GM19240 (cell line): Measurements from ENCODE around the gene PLXNA2.

Experiments used
- DNase-seq: peaks from one replicate; pipeline ENCODE4 v3.0.0; 2011; ENCODE audit warnings: low spot score; ENCODE audit not compliant: insufficient read length

Gene PLXNA2

DNA sequence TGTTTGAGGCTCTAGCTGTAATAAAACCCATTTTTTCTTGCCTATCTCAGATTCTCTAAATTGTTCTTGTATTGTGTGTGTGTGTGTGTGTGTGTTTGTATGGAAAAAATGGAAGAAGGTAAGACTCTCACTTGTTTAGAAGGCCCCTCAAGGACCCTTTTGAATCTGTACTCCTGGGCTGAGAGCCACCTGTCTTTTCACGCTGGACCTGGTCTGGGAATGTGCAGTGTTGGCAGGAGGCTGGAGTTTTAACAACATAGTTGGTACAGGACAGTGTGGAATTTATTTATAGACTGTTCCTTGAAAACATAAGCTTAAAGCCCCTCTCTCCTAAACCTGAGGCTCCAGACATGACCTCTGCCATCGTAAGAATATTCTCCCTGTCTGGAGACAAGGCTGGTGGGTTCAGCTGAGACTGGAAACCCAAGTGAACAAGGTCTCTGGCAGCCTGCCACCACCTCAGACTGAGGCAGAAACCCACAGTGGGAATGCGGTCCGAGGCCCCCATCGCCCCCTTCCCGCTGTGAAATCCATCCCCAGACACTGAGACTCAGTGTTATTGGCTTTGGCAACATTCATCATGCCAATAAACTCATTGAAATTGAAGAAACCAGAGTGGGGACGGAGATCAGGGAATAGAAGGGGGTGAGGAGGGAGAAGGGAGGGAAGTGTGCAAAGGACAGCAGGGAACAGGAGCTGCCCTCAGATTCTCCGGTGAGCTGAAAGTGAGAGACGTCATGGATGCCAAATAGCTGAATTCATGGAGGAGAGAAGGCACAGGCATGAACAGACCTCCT lies 24.6 kb upstream of the PLXNA2 start:
- DNase-seq: no peak

DNA sequence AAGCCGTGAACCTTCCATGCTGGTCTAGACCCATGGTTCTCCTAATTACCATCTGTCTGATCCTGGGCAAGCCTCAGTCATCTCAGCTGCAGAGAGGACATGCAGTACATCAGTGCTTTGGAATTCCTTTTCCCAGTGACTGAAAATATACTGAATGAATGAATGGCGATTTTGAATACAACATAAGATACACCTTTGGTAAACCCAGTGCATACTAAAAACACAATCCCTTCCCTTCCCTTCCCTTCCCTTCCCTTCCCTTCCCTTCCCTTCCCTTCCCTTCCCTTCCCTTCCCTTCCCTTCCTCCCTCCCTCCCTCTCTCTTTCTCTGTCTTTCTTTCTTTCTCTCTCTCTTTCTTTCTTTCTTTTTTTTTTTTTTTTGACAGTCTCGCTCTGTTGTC lies 21.3 kb upstream of the PLXNA2 start:
- no peak for DNase-seq

DNA sequence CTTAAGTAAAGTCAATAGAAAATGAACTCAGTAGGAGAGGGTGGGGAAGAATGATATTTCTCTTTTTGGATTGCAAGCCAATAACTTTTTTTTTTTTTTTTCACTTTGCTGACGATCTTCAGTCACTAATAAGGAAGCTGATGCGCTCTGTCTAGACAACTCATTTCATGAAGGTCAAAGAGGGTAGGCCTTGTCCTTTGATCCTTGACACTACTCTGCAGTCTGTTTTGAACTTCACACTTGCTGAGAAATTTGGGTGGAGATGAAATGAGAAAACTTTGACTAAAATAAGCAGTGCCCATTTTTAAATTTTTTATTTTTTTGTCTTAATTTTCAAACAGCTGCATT lies 20.9 kb upstream of the PLXNA2 start:
- no peak for DNase-seq

DNA sequence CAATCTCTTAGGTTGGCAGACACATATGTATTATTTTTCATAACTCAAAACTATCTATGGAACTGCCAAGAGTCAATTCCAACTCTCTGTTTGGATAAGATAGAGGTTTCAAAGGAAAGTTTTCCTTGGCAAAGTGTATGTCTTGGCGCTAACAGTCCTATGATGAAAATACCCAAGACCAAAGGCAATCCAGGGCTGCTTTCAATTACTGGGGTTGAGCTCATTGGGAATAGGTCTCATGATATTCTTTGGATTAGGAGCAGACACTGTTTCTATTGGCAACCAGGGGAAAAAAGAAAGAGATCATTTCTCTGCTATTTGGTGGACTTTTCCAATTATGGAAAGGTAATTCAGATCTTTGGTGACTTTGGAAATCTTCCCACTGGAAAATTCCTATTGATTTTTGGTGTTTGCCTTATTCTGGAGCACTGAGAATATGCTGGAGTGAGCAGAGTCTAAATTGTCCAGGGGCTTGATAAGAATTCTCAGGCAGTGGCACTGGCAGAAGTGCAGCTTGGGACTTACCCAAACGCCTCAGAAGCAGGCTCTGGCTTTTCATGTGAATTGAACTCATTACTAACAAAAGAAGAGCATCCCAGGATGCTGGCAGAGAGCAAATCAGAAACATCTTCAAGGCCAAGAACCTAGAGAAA lies 20.4 kb upstream of the PLXNA2 start:
- DNase-seq: no peak

DNA sequence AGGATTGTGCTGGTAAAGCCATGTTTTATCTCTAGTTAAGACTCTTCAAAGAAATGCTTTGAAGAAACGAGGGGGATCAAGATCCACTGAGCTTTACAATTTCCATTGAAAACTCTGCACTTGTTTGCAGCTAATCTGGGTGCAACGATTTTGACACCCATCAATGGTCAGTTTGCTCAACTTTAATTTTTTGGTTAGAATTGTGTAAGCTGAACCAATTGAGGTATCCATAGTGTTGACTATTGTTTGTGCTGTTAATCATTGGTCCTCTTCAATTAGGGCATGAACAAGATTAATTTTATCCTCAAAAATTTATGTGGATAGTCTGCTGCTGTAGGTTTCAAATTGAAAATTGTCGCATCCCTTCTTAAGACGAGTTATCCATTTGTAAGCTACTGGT lies 17.7 kb upstream of the PLXNA2 start:
- DNase-seq: no peak

DNA sequence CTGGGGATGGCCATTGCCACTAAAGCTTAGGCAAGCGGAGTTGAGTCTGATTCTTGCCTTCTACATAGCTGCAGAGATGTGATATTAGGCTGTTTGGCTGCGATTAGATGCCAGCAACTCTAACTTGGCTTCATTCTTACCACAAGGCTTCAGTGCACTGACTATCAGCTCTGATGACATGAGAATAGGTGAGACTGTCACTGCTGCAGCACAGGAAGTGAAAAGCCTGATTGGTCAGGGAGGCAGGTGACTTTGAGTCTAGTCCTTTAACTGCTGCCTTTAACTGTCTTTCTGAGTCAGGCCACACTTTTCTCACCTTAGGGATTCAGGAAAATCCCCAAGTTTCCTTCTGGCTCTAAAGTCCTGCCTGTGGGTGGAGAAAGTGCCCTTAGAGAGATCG lies 14.1 kb upstream of the PLXNA2 start:
- no peak for DNase-seq

DNA sequence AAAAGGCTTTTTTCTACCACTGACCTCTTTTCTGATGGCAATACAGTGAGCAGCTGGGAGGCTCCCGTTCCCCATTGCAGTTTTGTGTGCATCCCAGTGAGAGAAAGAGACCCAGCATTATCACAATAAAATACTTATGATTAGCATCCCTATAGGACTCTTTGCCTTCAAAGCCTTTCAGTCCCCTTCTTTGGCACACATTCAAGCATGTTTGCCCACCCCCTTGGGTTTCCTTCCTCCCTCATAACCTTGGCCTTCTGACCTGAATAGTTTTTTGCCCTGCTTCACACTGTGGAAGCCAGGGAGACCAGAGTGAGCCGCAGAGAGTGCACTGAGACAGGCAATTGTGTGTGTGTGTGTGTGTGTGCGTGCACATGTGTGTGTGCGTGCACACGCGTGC lies 13.2 kb upstream of the PLXNA2 start:
- DNase-seq: no peak

DNA sequence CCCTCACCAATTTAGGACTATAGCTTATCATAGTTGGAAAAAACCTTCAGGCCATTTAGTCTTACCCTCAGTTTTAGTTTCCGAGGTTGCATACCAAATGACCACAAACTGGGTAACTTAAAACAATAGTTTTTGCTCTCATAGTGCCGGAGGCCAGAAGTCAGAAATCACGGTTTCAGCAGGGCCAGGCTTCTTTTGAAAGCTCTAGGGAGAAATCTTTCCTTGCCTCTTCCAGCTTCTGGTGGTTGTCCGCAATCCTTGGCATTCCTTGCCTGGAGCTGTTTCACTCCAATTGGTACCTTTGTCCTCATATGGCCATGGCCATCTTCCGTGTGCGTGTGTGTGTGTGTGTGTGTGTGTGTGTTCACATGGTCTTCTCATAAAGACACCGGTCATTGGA lies 12.4 kb upstream of the PLXNA2 start:
- DNase-seq: no peak

DNA sequence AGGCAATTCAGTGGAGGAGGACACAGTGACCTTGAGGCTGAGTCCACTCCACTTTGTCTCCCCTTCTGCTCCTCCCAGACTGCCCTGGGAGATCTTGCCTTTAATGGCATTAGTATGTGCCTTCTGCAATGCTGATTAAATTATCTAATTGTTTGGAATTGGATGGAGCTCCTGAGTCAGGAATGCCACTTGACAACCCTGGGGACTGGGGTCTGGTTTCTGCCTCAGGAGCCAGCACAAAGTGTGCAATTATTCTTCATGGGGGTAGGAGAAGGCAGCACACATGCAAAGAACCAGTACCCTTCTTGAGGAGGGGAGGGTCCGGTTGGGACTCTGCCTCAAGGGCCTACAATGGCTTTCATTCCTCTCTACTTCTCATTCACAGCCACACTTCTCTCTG lies 11.9 kb upstream of the PLXNA2 start:
- no peak for DNase-seq

DNA sequence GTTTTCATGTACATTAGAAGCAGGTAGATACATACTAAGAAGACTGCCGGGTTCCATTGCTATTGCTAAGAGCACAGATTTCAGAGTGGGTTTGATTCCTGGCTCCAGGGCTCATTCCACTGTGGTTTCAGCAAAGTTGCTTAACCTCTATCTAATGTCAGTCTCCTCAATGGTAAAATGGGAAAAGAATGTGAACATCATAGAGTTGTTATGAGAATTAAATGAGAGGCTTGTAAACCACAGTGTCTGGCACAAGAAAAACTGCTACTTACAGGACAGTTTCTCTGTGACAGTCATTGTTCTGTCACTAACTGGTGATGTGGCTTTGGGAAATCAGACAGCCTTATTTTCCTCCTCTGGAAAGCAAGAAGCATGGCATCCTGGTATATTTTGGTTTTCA lies 10.7 kb upstream of the PLXNA2 start:
- no peak for DNase-seq

DNA sequence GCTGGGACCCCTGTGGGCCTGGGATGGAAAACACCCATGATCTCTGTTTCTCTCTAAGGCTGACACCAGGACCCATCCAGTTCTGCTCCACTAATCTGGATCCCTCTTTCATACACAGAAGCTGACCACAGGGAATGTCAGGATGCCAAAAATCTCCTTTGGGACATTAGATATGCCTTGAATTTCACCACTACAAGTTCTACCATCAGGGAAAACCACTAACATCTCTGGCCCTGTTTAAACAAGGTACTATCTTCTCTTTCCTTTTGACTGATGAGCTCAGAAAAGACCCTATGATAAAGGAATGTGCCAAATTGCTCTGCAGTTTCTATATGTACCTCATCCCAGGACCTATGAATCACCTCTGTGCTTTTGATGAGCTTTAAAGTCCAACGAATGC lies 10.2 kb upstream of the PLXNA2 start:
- no peak for DNase-seq

DNA sequence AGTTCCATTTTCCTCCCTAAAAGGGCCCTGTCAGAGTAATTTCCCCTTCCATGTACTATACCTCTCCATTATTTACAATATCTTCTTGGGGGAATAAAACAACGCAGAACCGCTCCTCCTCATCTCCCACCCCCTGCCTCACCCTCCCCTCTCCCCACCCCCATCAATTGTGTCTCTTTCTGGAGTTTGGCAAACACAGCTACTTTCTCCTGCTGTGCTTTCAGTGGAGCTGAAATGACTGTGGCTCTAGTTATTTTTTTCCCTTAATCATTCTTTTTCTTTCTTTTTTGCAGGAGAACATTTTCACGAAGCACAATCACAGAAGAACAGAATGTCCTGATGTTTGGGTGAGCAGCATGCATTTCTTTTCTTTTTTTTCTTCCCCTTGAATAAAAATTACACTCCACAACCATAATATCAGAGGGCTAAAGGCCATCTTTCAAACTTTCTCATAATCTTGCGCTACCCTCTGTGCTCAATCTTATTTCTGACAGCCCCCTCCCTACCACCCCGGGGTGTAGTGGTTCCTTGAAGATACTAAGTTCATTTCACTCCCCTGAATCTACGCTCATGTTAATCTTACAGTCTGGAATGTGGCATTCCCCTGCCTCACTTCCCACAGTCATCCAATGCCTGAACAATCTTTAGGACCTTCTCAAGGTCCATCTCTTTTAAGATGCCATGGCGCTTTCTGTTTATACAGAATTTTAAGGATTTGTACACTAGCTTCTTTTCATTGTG lies 8.8 kb upstream of the PLXNA2 start:
- no peak for DNase-seq

DNA sequence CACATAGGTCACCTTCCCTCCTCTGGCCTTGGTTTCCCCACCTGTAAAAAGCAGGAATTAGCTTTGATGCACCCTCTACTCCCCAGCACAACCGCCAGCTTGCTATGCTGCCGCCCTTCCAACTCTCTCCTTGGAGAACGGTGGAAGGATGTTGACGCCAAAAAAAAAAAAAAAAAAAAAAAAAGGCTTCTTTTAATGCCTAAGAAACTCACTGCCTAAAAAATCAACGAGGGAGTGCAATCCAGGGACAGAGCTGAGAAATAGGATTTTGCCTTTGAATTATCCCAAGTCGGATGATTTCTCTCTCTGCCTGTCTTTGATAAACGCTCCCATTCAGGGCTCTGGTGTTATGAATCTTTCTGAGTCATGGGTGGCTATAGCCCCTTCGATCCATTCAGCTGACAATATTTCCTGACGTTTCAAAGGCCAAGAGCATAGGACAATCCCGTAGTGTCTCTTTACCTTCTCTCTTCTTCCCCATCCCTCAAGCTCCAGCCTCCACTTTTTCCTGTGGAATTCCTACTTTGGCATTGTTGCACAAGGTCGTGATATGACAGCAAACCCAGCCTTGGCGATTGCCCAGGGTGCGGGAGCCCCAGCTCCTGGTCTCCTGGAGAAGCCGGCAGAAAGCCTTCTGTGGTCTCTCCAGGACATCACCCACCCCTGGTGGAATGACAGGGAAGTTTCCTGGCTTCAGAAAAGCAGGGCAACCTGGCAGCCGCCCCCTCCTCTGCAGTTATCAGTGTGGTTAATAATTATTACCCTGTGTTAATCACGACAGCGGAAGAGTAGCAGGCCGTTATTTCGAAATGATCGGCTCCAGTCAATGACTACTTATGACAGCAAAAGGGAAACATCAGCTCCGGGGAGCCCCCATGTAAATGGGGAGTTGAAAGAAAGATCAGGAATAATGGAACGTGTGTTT lies 8.0 kb upstream of the PLXNA2 start:
- DNase-seq: no peak

DNA sequence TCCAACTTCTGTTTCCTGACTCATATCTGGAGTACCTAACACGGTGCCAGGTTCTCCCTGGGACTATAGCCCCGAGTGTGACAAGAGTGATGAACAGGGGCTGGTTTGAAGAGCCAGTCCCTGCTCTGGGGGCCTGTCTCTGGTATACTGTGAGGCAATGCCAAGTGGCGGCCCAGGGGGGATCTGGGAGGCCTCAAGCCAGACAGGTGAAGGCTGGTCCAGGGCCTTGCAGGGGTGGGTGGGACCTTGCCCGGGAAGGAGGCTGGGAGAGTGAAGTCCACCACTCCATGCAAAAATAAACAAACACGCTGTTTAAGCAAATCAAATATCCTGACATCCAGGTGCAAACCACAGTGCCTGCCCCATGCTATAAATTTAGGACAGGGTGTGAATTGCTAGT lies 6.8 kb upstream of the PLXNA2 start:
- no peak for DNase-seq

DNA sequence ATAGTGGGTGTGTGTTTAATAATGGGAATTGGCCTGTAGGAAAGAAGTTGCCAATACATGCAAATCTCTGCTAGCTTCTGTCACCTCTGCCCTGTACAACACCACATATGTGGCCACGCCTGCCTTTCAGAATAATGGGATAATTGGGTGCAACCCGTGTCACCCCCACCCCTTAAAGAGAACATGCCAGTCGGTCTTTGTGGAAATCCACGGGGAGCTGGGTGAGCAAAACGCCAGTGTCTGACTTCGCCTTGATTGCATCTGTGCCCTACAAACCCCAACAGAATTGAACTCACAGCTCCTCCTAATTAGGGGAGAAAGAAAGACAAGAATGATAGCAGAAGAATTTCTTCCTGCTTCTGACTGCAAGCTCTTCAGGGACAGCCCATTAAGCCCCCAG lies 6.4 kb upstream of the PLXNA2 start:
- DNase-seq: no peak

DNA sequence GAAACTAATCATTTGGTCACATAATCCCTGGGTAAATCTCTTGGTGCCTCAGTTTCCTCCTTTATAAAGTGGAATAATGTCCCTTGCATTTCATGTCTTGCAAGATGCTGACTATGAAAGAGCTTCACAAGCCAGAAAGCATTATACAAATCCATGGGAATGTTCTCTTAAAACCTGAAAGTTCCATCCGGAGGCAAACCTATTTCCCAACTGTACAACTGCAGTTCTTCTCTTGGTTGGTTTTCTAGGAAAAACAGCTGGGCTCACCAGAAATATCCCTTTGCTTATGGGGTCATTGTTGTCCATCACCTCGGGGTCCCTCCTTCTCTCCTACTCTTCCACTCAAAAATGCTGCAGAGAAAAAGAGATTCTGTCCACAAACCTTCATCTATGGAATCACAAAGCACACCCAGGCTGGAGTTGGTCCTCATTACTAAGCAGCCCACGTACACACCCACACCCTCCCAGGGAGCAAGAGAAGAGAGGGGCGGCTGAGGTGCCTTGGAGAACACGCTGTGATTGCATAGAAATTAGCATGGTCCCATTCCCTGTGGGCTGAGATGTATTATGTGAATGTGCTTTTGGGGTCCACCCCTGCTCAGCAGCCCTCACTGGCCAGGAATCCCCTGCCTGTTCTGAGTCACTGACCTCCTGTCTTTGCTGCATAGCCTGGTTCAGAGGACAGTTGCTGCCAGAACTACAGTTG lies 5.0 kb upstream of the PLXNA2 start:
- no peak for DNase-seq

DNA sequence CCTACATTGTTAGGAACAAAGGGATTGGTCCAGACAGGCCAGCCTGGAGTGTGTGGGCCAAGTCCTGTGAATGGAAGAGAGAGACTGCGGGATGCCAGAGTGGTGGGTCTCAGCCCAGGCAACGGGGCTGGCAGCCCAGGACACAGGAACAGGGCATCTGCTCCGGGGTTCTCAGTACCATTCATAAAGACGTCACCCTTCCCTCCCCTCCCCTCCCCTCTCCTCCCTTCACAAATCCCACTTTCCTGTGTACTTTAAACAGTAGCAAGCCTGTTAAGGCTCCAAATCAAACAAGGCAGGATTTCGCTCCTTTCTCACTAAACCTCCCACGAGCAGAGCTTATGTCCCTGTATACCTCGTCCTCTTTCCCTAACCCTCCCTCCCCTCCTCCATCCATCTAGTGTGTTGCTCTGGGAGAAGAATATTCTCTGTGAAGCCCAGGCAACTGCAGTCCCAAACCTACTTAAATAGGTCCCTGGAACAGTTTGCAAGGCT lies 4.2 kb upstream of the PLXNA2 start:
- no peak for DNase-seq

DNA sequence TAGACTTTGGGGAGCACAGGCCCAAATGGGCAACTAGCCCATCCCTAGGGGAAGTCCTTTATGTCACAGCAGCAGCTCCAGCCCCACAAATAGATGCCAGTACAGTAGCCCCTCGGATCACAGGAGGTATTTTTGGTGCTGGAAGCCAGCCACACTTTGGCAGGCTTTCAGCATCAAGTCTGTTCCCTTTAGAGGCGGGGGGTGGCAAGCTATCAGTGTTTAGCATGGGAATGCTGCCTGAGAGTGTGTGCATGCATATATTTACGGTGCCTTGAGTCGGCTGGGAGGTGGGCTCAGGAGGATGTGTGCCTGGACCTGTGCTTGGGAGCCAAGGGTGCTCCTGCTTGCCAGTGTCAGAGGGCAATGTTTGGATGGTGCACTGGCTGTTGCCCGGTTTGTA lies 3.5 kb upstream of the PLXNA2 start:
- no peak for DNase-seq

DNA sequence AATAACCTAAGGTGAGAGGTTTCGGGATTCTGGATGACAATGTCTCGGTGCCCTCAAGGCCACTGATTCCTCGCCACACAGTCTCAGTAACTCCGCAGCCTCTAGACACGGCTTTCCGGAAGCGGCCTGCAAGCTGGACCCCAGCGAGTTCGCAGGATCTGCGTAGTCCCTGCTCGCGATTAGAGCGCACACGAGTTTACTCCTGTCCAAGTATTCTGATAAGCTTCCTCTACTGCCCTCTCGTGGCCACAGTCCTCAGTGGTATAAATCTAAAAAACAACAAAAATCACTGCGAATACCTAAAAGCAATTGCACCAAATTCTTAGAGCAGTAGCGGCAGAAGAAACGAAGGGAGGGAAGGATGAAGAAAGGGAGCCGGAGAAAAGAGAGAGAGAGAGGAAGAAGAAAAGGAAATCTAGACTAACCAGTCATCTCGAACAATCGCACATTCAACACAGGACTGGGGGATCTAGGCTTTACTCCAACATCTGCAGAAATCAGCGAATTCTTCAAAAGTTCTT lies 1.1 kb upstream of the PLXNA2 start:
- peak; percentile 79 for DNase-seq

DNA sequence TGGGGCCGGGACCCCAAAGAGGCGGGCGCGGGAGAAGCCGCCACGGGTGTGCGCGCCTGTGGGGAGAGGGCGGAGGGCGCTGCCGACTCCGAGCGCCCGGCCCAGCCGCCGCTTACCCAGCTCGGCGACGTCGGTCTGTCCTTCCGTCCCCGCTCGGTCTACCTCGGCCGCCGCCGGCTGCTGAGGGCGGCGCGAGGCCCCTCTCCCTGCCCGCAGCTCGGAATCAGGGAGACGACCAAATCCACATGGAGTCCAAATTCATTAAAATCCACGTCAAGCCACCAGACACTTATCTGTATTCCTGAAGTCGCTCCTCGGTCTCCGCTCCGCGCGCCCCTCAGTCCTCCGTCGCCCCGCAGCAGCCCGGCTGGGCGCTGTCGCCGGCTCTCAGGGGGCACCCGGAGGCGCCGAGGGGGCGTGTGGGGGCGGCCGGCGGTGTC lies 637 bp downstream of the PLXNA2 start:
- no peak for DNase-seq
